ENCODE results near the gene TBX6.
"Not testable (repeated sequence)": the region's sequence is repeated elsewhere in the genome, so short reads cannot be mapped to it uniquely, and the experiment has no call there.

The TBX6 gene

GRCh38 chr16:30049871-30050270, 41.9 kb downstream of the TBX6 start:
- no peak for DNase-seq (ENCODE audit: low read depth, low spot score)
- no peak overlapping the region for H3K27ac ChIP-seq

- no peak overlapping the region for H3K27ac ChIP-seq
- DNase-seq (ENCODE audit: low read depth, low spot score) = no peak
Observed at GRCh38 chr16:30046588-30046987, 45.1 kb downstream of the TBX6 start.

- H3K27ac ChIP-seq = no peak overlapping the region
- no peak for DNase-seq (ENCODE audit: low read depth, low spot score)
Observed at GRCh38 chr16:30046178-30046577, 45.5 kb downstream of the TBX6 start.

GRCh38 chr16:30041841-30042240, 49.9 kb downstream of the TBX6 start:
- no peak for DNase-seq (ENCODE audit: low read depth, low spot score)
- no peak overlapping the region for H3K27ac ChIP-seq

- not testable (repeated sequence) for H3K27ac ChIP-seq; DNase-seq (ENCODE audit: low read depth, low spot score)
Observed at GRCh38 chr16:30040690-30041089, 51.0 kb downstream of the TBX6 start.

- no peak overlapping the region for H3K27ac ChIP-seq
- DNase-seq (ENCODE audit: low read depth, low spot score) = no peak
Observed at GRCh38 chr16:30040221-30040620, 51.5 kb downstream of the TBX6 start.
